GM18502 (cell line): ENCODE data around the gene PPFIA1.
"Not testable (repeated sequence)": the region's sequence is repeated elsewhere in the genome, so short reads cannot be mapped to it uniquely, and the experiment has no call there.

Experiments used
- ATAC-seq: cut with Tn5 transposase; IDR thresholded peaks from one replicate; pipeline ENCODE4 v1.9.1; 2021; ENCODE audit warnings: mild to moderate bottlenecking; ENCODE audit not compliant: unreplicated experiment, poor library complexity

PPFIA1 gene

DNA sequence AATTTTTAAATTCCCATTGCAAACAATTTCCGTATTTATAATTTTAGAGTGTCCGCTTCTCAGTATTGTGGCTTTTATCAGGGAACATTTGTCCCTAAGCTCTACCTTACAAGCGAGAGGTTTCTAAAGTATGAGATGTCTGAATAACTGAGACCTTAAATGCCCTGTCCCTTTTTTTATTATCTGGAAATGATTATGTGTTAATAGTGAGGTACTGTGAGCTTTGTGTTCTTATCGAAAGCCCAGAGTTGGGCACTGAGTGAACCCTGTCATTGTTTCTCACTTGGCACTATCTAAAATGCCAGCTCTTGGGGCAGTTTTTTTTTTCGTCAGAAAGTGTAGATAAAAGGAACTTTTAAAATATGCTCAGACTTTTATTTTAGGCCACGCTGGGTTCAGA, 137.3 kb downstream of the PPFIA1 start:
- ATAC-seq: no peak

DNA sequence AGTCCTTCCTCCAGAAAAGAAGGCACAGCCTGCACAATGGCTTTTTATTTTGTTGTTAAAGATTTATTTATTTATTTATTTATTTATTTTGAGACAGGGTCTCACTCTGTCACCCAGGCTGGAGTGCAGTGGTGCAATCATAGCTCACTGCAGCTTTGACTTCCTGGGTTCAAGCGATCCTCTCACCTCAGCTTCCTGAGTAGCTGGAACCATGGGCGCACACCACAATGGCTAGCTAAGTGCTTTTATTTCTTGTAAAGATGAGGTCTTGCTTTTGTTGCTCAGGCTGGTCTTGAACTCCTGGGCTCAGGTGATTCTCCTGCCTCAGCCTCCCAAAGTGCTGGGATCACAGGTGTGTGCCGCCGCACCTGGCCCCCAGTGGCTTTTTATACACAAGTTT, 137.8 kb downstream of the PPFIA1 start:
- ATAC-seq: not testable (repeated sequence)

- no peak for ATAC-seq
Observed at GRCh38 chr11:70409437-70409836, 138.9 kb downstream of the PPFIA1 start.

GRCh38 chr11:70409871-70410270, 139.4 kb downstream of the PPFIA1 start:
- no peak for ATAC-seq

DNA sequence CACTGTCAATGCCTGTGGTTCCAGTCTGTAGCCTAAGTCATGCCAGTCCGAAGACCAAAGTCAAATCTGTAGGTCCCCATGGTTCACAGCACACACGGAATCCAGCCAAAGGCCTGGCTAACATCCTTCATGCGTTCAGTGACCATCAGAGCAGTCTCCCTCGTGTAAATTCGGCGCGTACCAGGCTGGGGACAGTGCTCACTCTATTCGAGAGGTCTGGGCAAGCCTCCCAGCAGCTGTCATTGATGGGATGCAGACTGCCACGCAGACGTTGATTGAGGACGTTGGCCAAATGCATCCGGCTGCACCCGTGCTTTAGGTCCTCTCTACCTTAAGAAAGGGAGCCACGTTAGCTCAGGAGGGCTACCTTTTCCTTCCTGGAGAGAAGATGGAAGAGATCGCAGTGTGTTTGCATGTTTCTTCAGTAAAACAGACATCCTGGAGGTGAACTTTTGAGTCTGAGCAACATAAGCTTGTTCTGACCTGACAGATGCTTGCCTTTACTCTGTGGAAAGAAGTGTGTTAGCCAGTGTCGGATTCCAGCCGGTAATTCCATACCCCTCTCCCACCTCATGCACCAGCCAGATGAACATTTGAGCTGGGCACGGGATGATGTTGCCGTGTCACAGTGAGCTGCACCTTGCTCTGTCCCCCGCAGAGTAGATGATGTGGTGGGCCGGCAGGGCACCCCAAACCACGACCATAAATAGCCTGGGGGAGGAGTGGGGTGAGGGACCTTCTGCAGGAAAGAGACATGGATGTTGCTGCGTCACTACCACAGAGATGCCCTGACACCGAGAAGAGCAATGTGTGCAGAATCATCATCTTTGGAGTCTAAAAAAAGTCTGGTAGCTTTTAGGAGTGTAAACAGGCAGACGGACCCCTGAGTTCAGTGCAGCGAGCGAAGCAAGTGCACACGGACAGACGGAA, 140.1 kb downstream of the PPFIA1 start:
- ATAC-seq: no peak

DNA sequence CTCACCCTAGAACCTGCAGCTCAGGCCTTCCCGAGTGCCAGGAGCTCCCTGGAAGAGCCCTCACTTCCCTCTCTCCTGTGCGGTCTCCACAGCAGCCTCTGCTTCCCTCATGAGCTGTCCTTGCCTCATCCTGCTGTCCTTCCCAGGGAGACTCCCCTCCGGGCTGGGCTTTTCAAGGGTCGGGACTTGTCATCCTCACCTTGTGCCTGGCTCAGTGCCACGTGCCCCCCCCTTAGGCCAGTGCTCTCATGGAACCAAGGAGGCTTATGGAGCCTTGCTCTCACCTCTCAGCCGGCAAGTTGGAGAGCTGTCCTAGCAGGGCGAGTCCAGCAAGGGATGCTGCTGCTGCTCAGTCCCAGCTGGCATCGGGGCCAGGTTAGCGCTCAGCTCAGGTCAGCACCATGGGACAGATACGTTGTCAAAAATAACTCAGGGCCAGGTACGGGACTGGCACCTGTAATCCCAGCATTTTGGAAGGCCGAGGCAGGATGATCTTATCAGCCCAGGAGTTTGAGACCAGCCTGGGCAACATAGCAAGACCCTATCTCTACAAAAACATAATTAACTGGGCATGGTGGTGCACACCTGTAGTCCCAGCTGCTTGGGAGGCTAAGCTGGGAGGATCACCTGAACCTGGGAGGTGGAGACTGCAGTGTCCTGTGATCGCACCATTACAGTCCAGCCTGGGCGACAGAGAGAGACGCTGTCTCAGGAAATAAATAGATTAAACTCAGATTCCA, 141.4 kb downstream of the PPFIA1 start:
- no peak for ATAC-seq

DNA sequence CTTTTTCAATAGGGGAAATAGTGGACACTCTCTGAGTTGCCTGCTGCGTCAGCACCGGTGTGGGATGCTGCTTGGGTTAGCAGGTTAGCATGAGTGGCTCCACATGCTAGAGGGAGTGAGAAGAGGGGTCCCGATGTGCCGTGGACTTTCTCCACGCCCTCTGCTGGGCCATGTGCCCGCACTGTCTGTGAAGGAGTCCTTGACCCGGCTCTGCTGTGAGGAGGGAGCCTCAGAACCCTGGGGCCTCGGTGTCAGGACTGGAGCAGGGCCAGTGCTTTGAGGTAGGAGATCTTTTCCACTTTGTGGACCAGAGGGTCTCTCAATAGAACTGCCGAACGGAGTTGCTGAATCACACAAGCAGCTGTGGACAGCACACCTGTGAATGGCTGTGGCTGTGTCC, 142.7 kb downstream of the PPFIA1 start:
- no peak for ATAC-seq

DNA sequence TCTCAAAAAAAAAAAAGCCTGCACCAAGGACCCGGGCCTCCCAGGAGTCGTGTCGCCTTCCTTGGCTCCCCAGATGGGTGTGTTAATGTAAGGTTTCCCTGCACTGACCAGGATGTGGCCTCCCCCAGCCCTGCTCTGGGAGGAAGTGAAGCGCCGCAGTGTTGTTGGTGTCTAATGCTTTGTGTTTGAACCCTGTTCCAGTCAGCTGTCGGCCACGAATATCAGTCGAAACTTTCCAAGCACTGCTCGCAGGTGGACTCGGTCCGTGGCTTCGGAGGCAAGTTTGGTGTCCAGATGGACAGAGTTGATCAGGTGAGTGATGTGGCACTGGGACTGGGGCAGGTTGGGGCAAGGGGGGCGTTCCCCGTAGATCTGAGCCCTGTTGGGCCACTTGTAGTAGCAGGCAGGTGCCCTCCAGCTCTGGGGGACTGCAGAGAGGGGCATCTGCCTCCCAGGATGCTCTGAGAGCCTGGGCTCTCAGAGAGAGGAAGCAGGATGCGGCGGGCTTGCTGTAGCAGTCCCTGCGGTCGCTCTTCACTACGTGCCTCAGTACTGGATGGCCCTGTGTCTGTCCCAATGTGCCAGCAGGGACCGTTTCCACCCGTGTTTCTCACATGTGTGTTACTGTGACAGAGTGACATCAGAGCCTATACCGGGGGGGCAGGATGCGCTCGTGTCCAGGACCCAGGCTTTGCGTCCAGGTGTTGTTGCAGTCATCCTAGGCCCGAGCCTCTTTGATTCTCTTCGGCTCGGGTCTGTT, 144.0 kb downstream of the PPFIA1 start:
- ATAC-seq: no peak

DNA sequence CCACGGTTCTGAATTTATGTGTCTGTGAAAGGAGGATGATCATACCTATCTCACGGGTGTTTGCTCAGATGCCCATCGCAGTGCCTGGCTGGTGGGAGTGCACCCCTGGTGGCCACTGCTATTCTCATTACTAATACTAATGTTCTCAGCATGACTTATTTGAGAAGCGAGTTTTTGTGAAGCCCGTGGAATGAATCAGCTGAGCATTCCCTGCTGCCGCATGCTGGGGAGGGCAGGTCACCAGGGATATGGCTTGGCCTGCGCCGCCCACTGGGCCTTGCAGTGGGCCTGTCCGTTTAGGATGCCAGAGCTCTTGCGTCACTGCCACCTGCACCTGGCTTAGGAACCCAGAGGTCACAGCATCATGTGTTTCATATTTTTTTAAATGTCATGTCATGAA, 144.7 kb downstream of the PPFIA1 start:
- ATAC-seq: no peak

GRCh38 chr11:70415642-70416395, 145.3 kb downstream of the PPFIA1 start:
- ATAC-seq: no peak

DNA sequence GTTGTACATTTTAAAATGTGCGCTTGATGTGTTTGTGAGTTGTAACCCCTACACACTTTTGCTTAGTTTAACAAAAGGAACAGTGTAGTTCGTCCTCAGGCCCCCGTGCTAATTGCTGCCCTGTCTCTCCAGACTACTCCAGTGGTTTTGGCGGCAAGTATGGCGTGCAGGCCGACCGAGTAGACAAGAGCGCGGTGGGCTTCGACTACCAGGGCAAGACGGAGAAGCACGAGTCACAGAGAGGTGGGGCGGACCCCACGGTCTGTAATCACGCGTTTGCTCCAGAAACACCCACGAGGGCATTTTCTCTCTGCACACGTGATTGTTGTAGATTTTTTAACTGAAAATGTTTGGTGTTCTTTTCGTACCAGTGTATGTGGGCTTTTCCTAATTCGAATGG, 146.4 kb downstream of the PPFIA1 start:
- ATAC-seq: no peak

DNA sequence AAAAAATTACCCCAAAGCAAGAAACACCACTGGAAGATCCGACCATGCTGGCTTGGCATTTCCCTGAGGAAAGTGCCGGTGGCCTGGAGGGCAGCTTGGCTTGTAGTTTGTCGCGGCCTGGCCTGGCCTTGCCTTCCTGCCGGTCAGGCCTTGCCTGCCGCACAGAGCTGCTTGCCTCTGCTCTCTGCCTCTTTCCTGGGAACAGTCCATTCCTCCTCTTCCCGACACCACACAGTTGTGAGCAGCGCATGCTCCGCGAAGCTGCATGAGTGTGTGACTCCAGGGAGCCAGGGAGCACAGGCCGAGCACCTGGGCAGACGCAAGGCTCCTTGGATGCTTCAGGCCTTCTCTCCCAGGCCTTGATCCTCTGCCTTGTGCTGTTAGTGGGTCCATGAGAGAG, 147.6 kb downstream of the PPFIA1 start:
- no peak for ATAC-seq

DNA sequence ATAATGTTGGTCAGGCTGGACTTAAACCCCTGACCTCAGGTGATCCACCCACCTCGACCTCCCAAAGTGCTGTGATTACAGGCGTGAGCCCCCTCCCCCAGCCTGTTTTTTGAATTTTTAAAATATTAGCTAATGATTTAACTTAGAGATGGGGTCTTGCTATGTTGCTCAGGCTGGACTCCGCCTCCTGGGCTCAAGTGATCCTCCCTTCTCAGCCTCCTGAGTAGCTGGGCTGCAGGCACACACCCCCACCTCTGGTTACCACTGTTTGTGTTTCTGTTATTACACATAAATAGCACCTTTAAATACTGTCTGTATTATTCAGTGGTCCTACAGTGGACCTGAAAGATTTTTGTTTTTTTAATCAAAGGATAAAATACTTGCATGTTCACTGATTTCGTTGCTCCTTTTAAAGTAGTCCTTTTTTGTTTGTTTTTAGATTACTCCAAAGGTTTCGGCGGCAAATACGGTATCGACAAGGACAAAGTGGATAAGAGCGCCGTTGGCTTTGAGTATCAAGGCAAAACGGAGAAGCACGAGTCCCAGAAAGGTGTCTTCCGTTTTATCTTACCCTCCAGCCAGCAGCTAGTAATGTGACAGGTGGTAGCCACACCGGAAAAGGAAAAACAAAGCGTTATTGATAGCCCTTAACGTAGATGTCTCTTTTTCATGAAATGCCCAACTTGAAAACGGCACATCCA, 149.0 kb downstream of the PPFIA1 start:
- ATAC-seq: no peak

GRCh38 chr11:70420008-70420464, 149.5 kb downstream of the PPFIA1 start:
- ATAC-seq: no peak

DNA sequence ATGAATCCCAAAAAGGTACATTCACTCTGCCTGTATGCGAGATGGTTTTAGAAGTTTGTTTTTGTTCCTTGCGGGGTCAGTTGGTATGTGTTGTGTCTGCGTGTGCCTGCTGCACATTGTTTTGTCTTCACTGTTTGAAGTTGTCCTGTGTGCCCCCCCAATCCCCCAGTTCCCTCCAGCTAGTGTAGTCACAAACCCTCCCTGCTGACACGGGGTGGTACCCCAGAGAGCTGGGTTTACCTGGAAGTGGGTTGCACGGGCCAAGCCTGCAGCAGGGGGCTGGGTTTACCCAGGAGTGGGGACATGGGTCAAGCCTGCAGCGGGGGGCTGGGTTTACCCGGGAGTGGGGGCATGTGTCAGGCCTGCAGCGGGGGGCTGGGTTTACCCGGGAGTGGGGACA, 150.0 kb downstream of the PPFIA1 start:
- no peak for ATAC-seq

GRCh38 chr11:70421123-70421522, 150.6 kb downstream of the PPFIA1 start:
- ATAC-seq: no peak

- ATAC-seq: no peak
Observed at GRCh38 chr11:70422692-70423522, 152.4 kb downstream of the PPFIA1 start.
